GM19438 (cell line): ENCODE results near the gene OGFR.

Experiments used
- ATAC-seq: cut with Tn5 transposase; IDR thresholded peaks from one replicate; pipeline ENCODE4 v1.9.1; 2021; ENCODE audit warnings: low read depth; ENCODE audit not compliant: unreplicated experiment

The OGFR gene

GRCh38 chr20:62797671-62798532 is 6.7 kb upstream of the OGFR start:
- no peak for ATAC-seq

- ATAC-seq, result no peak
Measured at GRCh38 chr20:62799036-62799435, 5.6 kb upstream of the OGFR start.

GRCh38 chr20:62799459-62799858 is 5.2 kb upstream of the OGFR start:
- no peak for ATAC-seq

DNA sequence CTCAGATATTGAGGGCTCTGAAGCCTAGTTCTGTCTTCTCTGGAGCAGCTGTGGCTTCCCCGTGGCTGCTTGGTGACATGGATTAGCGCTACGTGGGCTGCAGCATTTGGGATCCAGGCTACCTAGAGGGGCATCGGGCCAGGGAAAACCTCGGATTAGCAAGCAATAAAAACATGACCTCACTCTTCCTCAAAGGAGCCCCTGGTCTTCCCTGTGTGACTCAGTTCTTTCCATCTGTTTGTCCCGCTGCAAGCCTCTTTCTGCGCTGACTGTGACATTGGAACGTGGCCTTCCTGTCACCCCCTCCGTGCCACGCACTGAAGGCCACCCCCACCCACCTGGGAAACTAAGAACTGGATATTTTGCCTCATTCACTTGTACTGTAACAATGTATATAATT is 4.8 kb upstream of the OGFR start:
- ATAC-seq, result no peak

DNA sequence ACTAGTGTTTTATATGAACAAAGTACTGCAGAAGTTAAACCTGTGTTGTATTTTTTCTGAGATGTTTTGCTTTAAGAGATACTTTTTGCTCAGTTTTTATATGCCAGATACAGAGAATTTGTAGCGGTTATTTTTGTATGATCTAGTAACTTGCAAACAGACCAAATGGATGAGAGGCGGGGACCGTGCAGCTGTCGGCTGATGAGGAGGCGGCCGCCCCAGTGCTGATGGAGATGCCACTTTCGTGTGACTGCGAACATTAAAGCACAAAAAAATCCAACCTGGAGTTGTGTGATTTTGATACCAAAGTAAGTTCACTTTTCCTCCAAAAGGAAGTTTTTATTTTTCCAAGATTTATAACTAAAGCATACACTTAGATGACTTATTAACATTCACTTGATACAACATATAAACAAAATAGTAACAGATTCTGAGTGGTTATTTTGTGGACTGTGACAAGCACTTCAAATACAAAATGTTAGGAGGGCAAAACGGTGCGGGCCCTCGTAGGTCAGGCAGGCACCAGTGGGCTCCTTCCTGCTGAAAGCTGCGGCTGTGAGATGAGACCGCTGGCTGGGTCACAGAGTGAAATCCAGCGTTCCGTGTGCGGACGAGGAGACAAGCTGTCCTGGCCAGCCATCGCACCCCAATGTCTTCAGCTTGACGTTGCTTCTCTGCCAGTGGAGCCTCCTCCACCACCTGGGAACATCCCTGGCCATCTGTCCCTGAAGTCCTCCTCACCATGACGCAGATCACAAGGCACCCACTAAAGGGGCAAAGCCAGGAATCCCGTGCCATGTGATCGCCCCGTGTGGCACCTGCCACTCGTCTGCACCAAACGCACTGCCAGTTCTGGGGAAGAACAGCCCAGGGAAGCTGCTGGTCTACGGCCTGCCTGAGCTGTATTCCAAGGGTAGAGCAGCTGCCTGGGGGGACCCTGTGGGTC is 4.0 kb upstream of the OGFR start:
- no peak for ATAC-seq

DNA sequence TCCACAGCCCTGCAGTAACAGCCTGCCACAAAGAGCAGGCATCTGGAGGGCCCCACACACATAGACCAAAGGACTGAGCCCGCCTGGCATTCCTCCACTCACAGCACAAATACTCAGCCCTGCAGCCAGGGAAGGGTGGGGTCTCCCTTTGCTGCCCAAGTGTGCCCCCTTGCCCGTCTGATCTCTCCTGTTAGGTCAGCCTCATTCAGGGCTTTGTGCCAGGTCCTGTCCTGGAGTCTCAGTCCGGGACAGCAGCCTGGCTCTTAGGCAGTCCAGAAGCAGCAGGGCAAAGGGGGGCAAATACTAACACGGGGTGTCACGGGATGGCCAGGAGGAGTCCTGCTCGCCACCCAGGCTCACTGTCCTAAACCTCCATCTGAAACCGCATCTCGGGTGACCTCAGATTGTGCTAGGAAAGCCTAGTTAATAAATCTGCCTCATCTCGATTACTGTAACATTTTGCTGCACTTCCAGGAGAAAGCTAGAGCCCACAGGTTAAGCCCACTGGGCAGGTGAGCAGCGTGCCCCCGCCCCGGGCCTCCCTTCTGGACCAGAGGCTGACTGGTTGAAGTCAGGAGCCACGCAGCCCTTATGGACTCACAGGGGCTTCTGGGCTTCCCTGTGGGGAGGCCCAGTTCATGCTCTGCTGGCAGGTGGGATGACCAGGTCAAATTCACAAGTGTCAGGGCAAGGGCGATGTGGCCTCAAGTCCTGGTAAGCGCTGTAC is 3.2 kb upstream of the OGFR start:
- ATAC-seq, result no peak

DNA sequence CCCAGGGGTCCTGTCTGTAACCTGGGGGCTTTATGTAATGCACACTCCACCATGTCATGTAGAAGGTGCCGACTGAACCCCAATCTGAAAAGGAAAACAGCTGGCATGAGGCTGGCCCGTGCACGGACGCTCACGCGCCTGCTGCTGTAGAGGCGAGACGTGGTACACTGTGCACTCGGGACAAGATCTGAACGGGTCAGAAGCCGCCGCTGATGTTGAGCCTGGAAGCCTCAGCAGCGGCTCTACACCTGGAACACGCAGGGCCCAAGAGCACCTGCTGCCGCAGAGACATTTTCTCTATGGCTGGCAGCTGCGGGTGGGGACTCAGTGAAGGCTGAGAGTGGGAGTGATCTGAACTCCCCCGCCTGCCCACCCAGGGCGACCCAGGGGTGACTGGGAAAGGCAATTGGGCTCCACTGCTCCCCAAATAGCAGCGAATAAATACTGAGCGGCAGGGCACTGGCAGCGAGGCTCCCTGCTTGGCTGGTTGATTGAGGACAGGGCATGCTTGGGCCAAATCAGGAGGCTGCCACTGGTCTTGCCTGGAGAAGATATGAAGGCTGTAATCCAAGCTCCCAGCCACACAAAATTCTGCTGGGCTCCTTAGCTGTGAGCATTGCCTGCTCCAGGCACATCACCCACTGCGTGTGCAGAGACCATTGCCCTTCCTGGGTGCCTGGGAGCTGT is 2.5 kb upstream of the OGFR start:
- ATAC-seq, result no peak

DNA sequence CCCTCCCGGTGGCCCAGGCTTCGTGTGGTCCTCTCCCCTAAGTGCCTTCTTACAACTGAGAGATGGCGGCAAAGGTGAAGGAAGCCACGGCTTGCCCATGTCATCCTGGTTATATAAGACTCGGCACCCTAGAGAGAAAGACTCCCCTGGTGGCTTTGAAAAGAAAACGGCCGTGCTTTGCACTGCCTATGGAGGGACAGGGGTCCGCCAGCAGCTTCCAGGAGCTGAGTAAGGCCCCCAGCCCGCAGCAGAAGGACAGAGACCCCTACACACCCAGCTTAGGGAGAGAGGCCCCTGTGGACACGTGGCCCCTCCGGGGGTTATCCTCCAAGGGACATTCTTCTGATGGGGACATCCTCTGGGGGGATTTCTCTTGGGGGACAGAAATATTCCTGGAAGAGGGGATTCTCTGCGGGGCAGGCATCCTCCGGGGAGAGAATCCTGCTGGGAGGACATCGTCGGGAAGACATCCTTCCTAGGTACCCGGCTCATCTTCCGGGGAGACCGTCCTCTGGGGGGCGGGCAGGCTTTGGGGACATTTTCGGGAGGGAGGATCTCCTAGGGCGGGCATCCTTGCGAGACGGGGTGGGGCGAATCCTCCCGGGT is 511 bp upstream of the OGFR start:
- no peak for ATAC-seq

GRCh38 chr20:62805155-62805710 is 598 bp downstream of the OGFR start:
- ATAC-seq, result no peak

DNA sequence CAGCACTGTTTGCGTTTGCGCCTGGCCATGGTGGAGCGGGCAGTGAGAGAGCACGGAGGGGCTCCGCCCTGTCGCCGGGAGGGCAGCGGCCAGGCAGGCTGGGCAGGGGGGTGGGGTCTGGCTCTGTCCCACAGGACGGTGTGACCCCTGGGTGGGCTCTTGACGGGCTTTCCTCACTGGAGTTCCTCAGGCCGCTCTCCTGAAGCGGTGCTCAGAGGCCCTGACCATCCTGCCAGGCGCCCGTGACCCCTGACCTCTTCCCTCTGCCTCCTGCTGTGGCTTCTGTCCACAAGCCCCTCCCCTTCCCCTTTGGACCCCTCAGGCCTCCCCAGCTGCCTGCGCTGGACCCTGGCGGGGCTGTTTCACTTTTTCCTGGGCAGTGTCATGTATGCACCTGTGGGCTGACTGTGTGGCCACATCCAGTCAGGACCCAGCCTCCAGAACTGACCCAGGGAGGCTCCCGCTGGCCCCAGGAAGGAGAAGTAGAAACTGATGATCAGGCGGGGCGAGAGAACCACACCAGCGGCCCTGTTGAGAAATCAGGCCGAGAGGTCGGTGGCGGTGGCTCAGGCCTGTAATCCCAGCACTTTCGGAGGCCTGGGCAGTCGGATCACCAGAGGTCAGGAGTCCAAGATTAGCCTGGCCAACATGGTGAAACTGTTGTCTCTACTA is 1.2 kb downstream of the OGFR start:
- no peak for ATAC-seq

- no peak for ATAC-seq
Measured at GRCh38 chr20:62806383-62807050, 1.9 kb downstream of the OGFR start.

DNA sequence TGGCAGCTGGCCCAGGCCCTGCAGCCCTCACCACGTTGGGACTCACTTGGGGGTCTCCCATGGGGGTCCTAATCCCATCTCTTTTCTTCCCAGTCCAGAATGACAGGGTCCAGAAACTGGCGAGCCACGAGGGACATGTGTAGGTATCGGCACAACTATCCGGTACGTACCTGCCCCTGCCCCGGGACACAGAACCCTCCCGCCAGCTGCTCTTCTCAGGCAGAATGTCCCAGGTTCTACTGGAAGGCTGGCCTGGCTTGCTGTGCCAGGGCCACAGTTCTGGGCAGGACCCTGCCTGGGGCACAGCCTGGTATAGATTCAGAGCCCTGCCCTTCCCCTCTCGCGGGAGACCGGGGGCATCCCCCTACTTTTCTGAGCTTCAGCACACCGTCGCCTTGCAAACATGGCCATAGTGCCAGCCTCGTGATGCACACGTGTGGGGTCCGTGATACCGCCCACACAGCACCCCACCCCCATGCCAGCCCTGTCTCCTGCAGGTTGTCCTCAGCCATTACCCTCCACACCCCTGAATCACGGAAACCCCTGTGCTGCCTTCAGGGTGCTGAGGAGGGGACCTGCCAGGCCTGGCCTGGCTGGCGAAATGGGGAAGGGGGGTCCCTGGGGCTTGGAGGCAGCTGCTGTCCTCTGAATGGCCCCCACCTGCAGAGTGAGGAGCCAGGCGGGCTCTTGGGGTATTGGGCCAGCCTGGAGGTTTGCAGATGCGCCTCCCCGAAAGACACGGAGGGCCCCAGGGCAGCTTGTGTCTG is 3.0 kb downstream of the OGFR start:
- ATAC-seq, result no peak

DNA sequence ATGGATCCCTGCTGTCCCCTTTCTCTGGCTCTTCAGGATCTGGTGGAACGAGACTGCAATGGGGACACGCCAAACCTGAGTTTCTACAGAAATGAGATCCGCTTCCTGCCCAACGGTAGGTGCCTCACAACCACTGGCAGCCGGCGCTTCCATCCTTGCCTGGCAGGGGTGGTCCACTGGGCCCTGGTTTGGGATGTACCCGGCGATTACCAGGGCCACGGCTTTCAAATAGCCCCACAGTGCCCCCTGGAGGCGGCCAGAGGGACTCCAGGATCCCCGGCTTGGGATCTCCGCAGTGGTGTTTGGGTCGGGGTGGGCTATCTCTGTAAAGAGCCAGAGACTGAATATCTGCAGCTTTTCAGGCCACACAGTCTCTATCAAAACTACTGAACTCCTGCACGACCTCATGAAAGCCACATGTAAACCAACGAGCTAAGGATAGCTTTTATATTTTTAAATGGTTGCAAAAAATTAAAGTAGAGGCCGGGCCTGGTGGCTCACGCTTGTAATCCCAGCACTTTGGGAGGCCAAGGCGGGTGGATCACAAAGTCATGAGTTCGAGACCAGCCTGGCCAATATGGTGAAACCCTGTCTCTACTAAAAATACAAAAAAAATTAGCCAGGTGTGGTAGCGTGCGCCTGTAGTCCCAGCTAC is 3.7 kb downstream of the OGFR start:
- no peak for ATAC-seq

DNA sequence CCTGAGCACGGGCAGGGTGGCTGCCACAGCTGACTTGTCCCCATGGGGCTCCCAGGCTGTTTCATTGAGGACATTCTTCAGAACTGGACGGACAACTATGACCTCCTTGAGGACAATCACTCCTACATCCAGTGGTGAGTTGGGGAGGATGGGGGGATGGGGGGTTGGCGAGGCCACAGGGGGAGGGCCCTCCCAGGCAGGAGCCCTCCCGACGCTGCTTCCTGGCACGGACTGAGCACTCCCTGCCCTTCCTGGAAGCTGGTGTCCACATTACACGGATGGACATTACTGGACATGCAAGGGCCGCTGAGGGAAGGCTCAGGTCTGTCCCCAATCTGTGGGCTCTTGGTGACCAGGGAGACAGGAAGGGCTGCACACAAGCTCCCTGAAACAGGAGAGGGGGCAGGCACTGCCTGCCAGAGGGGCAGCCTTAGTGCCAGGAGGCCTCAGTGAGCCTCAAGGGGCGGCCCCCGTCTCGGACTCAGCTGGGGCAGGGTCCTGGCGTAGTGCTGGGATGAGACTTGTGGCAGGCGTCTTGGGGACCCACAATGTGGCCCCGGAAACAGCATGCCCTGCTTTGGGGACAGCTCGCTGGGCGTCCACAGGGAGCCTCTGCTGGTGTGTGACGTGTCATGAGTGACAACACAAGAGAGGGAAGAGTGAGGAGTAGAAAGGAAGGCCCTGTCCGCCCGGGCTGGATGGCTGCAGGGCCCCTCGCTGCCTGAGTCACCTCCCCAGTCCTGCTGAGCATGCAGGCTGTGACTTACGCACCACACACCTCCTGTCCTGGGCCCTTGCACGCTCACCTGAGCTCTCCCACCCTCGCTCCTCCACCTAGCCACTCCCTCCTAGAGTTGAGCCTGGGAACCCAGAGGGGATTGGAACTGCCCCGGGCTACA is 5.1 kb downstream of the OGFR start:
- no peak for ATAC-seq

GRCh38 chr20:62811320-62811719 is 6.7 kb downstream of the OGFR start:
- no peak for ATAC-seq

GRCh38 chr20:62811720-62812119 is 7.1 kb downstream of the OGFR start:
- ATAC-seq, result no peak
